Activated CD8-positive, alpha-beta memory T cell treated with anti-CD3 and anti-CD28 coated beads, Interleukin-2, amount 10 ng/mL, durations not matched to agents 7 days and 5 days (primary cell): ENCODE data around the gene RPS21. TPM values are rescaled to one million over a fixed set of nuclear protein-coding genes. Genes with fewer than 3 reads are reported as not detected.
"Not testable (repeated sequence)": the region's sequence is repeated elsewhere in the genome, so short reads cannot be mapped to it uniquely, and the experiment has no call there.

Source experiments
- ATAC-seq: fragments of 150-1000 bp; cut with Tn5 transposase; one replicate; pipeline ENCODE4 v1.10.0; 2021; ENCODE audit warnings: moderate library complexity
- CTCF ChIA-PET: fragments of 350-600 bp; sonication (Branson Sonifier 250); formaldehyde crosslinking; loops from one replicate; lab custom pipeline; 2021; ENCODE audit warnings: antibody characterized with exemption; lab: Charles Lee
- DNase-seq: peaks from one replicate; pipeline ENCODE4 v3.0.0-alpha.2; 2020
- H3K27ac Mint-ChIP-seq: one replicate; pipeline ENCODE4 v1.8.0; 2021; ENCODE audit warnings: mild to moderate bottlenecking, mixed read lengths
- H3K27me3 Mint-ChIP-seq: one replicate; pipeline ENCODE4 v1.8.0; 2021; ENCODE audit warnings: mixed read lengths
- H3K36me3 Mint-ChIP-seq: one replicate; pipeline ENCODE4 v1.8.0; 2021; ENCODE audit warnings: mild to moderate bottlenecking, mixed read lengths
- H3K4me1 Mint-ChIP-seq: one replicate; pipeline ENCODE4 v1.8.0; 2021; ENCODE audit warnings: mixed read lengths
- H3K4me3 Mint-ChIP-seq: one replicate; pipeline ENCODE4 v1.8.0; 2021; ENCODE audit warnings: mild to moderate bottlenecking, moderate library complexity, mixed read lengths
- H3K9me3 Mint-ChIP-seq: one replicate; pipeline ENCODE4 v1.8.0; 2022; ENCODE audit warnings: low read depth, mixed read lengths
- total RNA-seq, 2 experiments: library from RNA; stranded (reverse); gene quantifications; one replicate each; pipeline ENCODE4 v1.2.3, GENCODE V29; 2021

The RPS21 gene
- total RNA-seq, 2 experiments from 2014 or later, result 1,634 to 1,703 TPM

GRCh38 chr20:62372042-62372993 is 14.6 kb upstream of the RPS21 start:
- ATAC-seq, result no peak
- Mint-ChIP-seq H3K4me1 (peaks cover 2% of the 10 kb centered on the region), H3K36me3 (no peaks in the 10 kb centered on the region), H3K4me3 (no peak overlapping the region), H3K9me3 (no peaks in the 10 kb centered on the region), H3K27ac (no peak overlapping the region), H3K27me3 (peaks cover 18% of the 10 kb centered on the region)
- no peak for DNase-seq
- CTCF ChIA-PET, result no interaction called here

DNA sequence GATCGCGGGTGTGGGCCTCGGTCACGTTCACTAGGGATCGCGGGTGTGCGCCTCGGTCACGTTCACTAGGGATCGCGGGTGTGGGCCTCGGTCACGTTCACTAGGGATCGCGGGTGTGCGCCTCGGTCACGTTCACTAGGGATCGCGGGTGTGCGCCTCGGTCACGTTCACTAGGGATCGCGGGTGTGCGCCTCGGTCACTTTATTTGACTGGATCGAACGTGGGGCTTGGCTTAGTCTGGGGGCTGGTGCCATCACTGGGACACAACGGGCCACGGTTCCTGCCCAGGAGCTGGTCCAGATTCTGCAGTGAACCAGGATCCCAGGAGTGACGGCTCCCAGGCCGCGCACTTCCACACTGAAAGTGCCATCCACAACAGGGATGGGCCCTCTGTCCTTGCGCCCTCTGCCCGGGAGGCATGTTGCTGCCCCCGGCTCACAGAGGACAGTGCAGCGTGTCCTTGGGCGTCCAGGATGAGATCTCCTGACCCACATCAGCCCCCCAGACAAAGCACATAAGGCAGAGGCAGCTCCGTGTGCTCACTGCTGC is 13.2 kb upstream of the RPS21 start:
- not testable (repeated sequence) for ATAC-seq, H3K27me3 Mint-ChIP-seq, H3K27ac Mint-ChIP-seq, DNase-seq, H3K4me1 Mint-ChIP-seq, H3K9me3 Mint-ChIP-seq, H3K4me3 Mint-ChIP-seq, H3K36me3 Mint-ChIP-seq
- CTCF ChIA-PET, result interaction anchor here (1.7 kb wide), 1 partner anchor 9 kb away, joined by 6 read pairs; no protein-coding TSS in a partner anchor

GRCh38 chr20:62374331-62375152 is 12.4 kb upstream of the RPS21 start:
- no peaks in the 10 kb centered on the region for H3K4me1 Mint-ChIP-seq
- ATAC-seq (no peak), DNase-seq (no peak)
- H3K9me3 Mint-ChIP-seq, result no peaks in the 10 kb centered on the region
- H3K27ac Mint-ChIP-seq, result peak overlapping the region; percentile 1
- no peaks in the 10 kb centered on the region for H3K36me3 Mint-ChIP-seq
- no peak overlapping the region for H3K4me3 Mint-ChIP-seq
- H3K27me3 Mint-ChIP-seq, result peaks cover under 1% of the 10 kb centered on the region
- CTCF ChIA-PET, result interaction anchor here (1.7 kb wide), 1 partner anchor 8 kb away, joined by 6 read pairs; no protein-coding TSS in a partner anchor

GRCh38 chr20:62376112-62377063 is 10.5 kb upstream of the RPS21 start:
- Mint-ChIP-seq H3K4me3 (no peak overlapping the region), H3K36me3 (no peaks in the 10 kb centered on the region), H3K4me1 (no peaks in the 10 kb centered on the region), H3K9me3 (no peaks in the 10 kb centered on the region), H3K27me3 (no peaks in the 10 kb centered on the region), H3K27ac (no peak overlapping the region)
- ATAC-seq (no peak), DNase-seq (no peak)
- CTCF ChIA-PET, result no interaction called here

DNA sequence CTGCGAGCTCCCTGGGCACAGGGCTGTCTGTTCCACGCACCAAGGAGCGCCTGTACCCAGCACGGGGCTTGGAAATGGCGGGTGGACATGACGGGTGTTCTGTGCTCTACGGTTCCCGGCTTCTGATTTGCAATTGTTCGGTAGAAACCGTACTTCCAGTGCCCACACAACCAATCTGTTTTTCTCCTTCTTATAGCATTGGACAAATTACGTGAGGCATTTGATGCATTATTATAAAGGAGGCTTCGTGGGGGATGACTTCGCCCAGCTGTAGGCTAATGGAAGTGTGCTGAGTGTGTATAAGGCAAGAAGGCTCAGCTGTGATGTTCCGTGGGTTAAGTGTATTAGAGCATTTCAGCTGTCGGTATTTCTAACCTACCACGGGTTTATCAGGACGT is 9.8 kb upstream of the RPS21 start:
- Mint-ChIP-seq H3K9me3 (peaks cover 3% of the 10 kb centered on the region), H3K27me3 (no peaks in the 10 kb centered on the region), H3K27ac (no peak overlapping the region), H3K4me1 (peaks cover 3% of the 10 kb centered on the region), H3K4me3 (no peak overlapping the region), H3K36me3 (peaks cover 4% of the 10 kb centered on the region)
- CTCF ChIA-PET, result no interaction called here
- DNase-seq (no peak), ATAC-seq (no peak)

DNA sequence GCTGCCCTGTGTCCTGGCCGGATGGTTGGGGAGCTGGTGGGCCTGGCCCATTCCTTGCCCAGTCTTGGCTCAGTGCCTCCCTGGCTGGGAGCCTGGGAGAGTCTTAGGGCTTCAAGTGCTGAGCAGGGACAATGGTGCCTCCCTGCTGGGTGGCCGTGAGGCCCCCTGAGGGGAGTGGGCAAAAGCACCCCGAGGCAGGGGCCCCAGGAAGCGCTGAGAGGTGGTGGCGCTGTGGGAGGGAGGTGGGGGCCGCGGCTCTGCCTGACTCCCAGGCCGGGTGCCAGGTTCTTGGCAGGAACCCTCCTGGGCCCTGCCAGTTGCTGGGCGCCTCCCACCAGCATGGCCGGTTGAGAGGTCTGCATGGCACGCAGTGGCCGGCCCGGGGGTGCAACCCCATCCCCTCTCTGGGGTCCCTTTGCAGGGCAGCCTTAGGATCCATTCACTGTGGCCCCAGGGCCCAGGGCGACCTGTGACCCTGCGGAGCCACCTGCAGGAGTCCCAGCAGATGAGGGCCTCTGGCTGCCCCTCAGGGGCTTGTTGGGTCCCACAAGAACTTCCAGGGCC is 9.2 kb upstream of the RPS21 start:
- ATAC-seq, result no peak
- CTCF ChIA-PET, result no interaction called here
- Mint-ChIP-seq H3K27me3 (no peaks in the 10 kb centered on the region), H3K4me3 (no peak overlapping the region), H3K36me3 (peaks cover 7% of the 10 kb centered on the region), H3K9me3 (peaks cover 4% of the 10 kb centered on the region), H3K27ac (no peak overlapping the region), H3K4me1 (peaks cover 5% of the 10 kb centered on the region)
- DNase-seq, result no peak

DNA sequence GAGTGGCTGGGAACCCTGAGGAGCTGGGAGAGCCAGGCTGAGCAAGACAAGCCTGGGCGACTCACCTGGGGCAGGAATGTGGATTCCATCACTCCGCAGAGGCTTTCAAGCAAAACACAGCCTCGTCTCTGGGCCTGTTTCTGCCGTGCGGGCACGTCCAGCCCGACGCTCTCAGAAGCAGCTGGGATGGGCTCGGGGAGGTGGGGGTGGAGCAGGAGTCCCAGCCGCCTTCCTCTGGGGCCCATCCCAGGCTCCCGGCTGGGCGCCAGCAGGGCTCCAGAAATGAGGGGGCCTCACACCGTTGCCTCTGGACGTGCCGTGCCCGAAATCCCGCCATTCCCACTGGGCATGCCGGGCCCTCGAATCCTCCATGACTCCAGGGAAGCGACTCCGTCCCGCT is 8.7 kb upstream of the RPS21 start:
- H3K9me3 Mint-ChIP-seq, result peaks cover 4% of the 10 kb centered on the region
- no peak for DNase-seq
- H3K27me3 Mint-ChIP-seq, result no peaks in the 10 kb centered on the region
- no peak overlapping the region for H3K27ac Mint-ChIP-seq
- CTCF ChIA-PET, result no interaction called here
- peaks cover 7% of the 10 kb centered on the region for H3K4me1 Mint-ChIP-seq
- H3K36me3 Mint-ChIP-seq, result peaks cover 7% of the 10 kb centered on the region
- ATAC-seq, result no peak
- H3K4me3 Mint-ChIP-seq, result no peak overlapping the region

DNA sequence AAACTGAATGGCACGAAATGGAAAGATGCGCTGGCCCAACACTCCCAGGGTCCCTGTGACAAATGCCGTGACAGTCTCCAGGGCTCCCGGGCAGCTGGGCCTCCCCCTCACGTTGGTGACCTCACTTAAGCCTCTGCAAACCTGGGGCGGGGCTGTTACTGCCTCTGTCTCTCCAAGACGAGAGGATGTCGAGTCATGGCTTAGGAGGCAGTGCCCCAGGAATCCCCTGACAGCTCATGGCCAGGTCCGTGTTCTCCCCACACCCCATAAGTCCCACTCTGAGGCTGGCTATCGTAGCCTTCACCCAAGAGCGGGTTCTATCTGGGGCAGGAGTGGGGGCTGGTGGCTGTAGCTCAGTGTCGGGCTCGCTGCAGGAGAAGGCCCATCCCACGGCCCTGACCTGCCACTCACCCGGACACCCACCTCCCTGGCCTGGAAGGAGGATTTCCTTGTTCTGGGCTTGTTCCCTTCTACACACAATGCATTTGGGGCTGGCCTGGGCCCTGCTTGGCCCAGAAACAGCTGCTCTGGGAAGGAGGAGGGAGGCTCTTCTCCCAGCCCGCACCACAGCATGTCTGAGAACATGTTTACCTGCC is 5.6 kb upstream of the RPS21 start:
- H3K4me1 Mint-ChIP-seq, result peaks cover 26% of the 10 kb centered on the region
- DNase-seq, result no peak

DNA sequence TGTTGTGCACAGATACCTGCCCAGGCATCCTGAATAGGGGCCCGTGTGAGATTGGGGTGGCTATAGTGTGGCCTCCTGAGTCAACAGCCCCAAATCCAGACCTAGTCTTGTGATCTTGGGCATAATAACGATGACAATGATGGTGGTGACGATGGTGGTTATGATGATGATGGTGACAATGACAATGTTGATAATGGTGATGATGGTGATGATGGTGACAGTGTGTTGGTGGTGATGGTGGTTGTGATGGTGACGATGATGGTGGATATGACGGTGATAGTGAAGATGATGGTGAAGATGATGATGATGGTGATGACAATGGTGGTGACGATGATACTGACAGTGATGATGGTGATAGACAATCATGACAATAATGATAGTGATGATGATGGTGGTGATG is 5.1 kb upstream of the RPS21 start:
- H3K4me3 Mint-ChIP-seq, result no peak overlapping the region
- ATAC-seq (no peak), DNase-seq (no peak)
- H3K27ac Mint-ChIP-seq, result no peak overlapping the region
- CTCF ChIA-PET, result interaction anchor here (1.1 to 1.4 kb wide), 2 partner anchors 17 to 29 kb away, joined by 3 to 8 read pairs; no protein-coding TSS in a partner anchor
- H3K36me3 Mint-ChIP-seq, result peaks cover 7% of the 10 kb centered on the region
- peaks cover 26% of the 10 kb centered on the region for H3K4me1 Mint-ChIP-seq
- H3K27me3 Mint-ChIP-seq, result no peaks in the 10 kb centered on the region
- peaks cover 4% of the 10 kb centered on the region for H3K9me3 Mint-ChIP-seq

More for the DNA sequence above, 5.6 kb upstream of the RPS21 start:
- no peak for ATAC-seq
- H3K36me3 Mint-ChIP-seq, result peaks cover 7% of the 10 kb centered on the region
- no peak overlapping the region for H3K4me3 Mint-ChIP-seq
- CTCF ChIA-PET, result interaction anchor here (1.1 to 1.4 kb wide), 2 partner anchors 16 to 29 kb away, joined by 3 to 8 read pairs; no protein-coding TSS in a partner anchor
- H3K9me3 Mint-ChIP-seq, result peaks cover 4% of the 10 kb centered on the region
- no peaks in the 10 kb centered on the region for H3K27me3 Mint-ChIP-seq
- H3K27ac Mint-ChIP-seq, result no peak overlapping the region

GRCh38 chr20:62382306-62383198 is 4.4 kb upstream of the RPS21 start:
- peaks cover 10% of the 10 kb centered on the region for H3K36me3 Mint-ChIP-seq
- DNase-seq (peak; percentile 84), ATAC-seq (peak; percentile 58)
- no peaks in the 10 kb centered on the region for H3K27me3 Mint-ChIP-seq
- H3K9me3 Mint-ChIP-seq, result peaks cover 4% of the 10 kb centered on the region
- peak overlapping the region; percentile 22 for H3K27ac Mint-ChIP-seq
- no peak overlapping the region for H3K4me3 Mint-ChIP-seq
- peaks cover 28% of the 10 kb centered on the region for H3K4me1 Mint-ChIP-seq
- CTCF ChIA-PET, result interaction anchor here (1.0 to 1.5 kb wide), 10 partner anchors 8 to 372 kb away, joined by 3 to 11 read pairs (median 6); partner anchors contain the start of gene ADRM1
